Measurements from ENCODE around the gene ALX4. TPM values are rescaled to one million over a fixed set of nuclear protein-coding genes. Genes with fewer than 3 reads are reported as not detected.

ALX4 gene
- total RNA-seq, 1 donor from 2014 or later: not detected

- Mint-ChIP-seq H3K27me3 (ENCODE audit: unreplicated experiment) (peaks cover 11% of the 10 kb centered on the region), H3K4me3 (ENCODE audit: unreplicated experiment) (no peak overlapping the region), H3K27ac (ENCODE audit: unreplicated experiment) (no peak overlapping the region), H3K36me3 (ENCODE audit: low read depth, unreplicated experiment) (no peaks in the 10 kb centered on the region), H3K9me3 (ENCODE audit: unreplicated experiment) (no peaks in the 10 kb centered on the region), H3K4me1 (ENCODE audit: unreplicated experiment) (no peaks in the 10 kb centered on the region)
- DNase-seq (ENCODE audit: low spot score): no peak
- TF ChIP-seq CTCF (IDR thresholded peaks at IDR 0.05; ENCODE audit: unreplicated experiment): no peak
These were observed 17.8 kb upstream of the ALX4 start for GRCh38 chr11:44327730-44328129.

- no peaks in the 10 kb centered on the region for H3K36me3 Mint-ChIP-seq (ENCODE audit: low read depth, unreplicated experiment)
- no peak overlapping the region for H3K27ac Mint-ChIP-seq (ENCODE audit: unreplicated experiment)
- peaks cover 4% of the 10 kb centered on the region for H3K4me1 Mint-ChIP-seq (ENCODE audit: unreplicated experiment)
- H3K27me3 Mint-ChIP-seq (ENCODE audit: unreplicated experiment): peaks cover 11% of the 10 kb centered on the region
- no peak overlapping the region for H3K4me3 Mint-ChIP-seq (ENCODE audit: unreplicated experiment)
- H3K9me3 Mint-ChIP-seq (ENCODE audit: unreplicated experiment): no peaks in the 10 kb centered on the region
- no peak for TF ChIP-seq CTCF (IDR thresholded peaks at IDR 0.05; ENCODE audit: unreplicated experiment)
- DNase-seq (ENCODE audit: low spot score): no peak
These were observed 16.9 kb upstream of the ALX4 start for GRCh38 chr11:44326615-44327475.

- H3K4me1 Mint-ChIP-seq (ENCODE audit: unreplicated experiment): peaks cover 15% of the 10 kb centered on the region
- H3K27me3 Mint-ChIP-seq (ENCODE audit: unreplicated experiment): peaks cover 17% of the 10 kb centered on the region
- H3K4me3 Mint-ChIP-seq (ENCODE audit: unreplicated experiment): no peak overlapping the region
- TF ChIP-seq CTCF (IDR thresholded peaks at IDR 0.05; ENCODE audit: unreplicated experiment): no peak
- H3K9me3 Mint-ChIP-seq (ENCODE audit: unreplicated experiment): no peaks in the 10 kb centered on the region
- H3K36me3 Mint-ChIP-seq (ENCODE audit: low read depth, unreplicated experiment): peaks cover under 1% of the 10 kb centered on the region
- no peak for DNase-seq (ENCODE audit: low spot score)
- no peak overlapping the region for H3K27ac Mint-ChIP-seq (ENCODE audit: unreplicated experiment)
These were observed 15.8 kb upstream of the ALX4 start for GRCh38 chr11:44325698-44326097.

GRCh38 chr11:44324749-44325525 lies 15.0 kb upstream of the ALX4 start:
- no peak for DNase-seq (ENCODE audit: low spot score)
- Mint-ChIP-seq H3K9me3 (ENCODE audit: unreplicated experiment) (no peaks in the 10 kb centered on the region), H3K27me3 (ENCODE audit: unreplicated experiment) (peaks cover 25% of the 10 kb centered on the region), H3K27ac (ENCODE audit: unreplicated experiment) (no peak overlapping the region), H3K4me3 (ENCODE audit: unreplicated experiment) (no peak overlapping the region), H3K4me1 (ENCODE audit: unreplicated experiment) (peaks cover 22% of the 10 kb centered on the region), H3K36me3 (ENCODE audit: low read depth, unreplicated experiment) (peaks cover 5% of the 10 kb centered on the region)
- no peak for TF ChIP-seq CTCF (IDR thresholded peaks at IDR 0.05; ENCODE audit: unreplicated experiment)

GRCh38 chr11:44324222-44324621 lies 14.3 kb upstream of the ALX4 start:
- peaks cover 5% of the 10 kb centered on the region for H3K36me3 Mint-ChIP-seq (ENCODE audit: low read depth, unreplicated experiment)

More at GRCh38 chr11:44324222-44324621, 14.3 kb upstream of the ALX4 start:
- TF ChIP-seq CTCF (IDR thresholded peaks at IDR 0.05; ENCODE audit: unreplicated experiment): no peak
- no peak overlapping the region for H3K4me3 Mint-ChIP-seq (ENCODE audit: unreplicated experiment)
- H3K9me3 Mint-ChIP-seq (ENCODE audit: unreplicated experiment): no peaks in the 10 kb centered on the region
- DNase-seq (ENCODE audit: low spot score): no peak
- H3K27me3 Mint-ChIP-seq (ENCODE audit: unreplicated experiment): peaks cover 27% of the 10 kb centered on the region
- no peak overlapping the region for H3K27ac Mint-ChIP-seq (ENCODE audit: unreplicated experiment)
- peaks cover 25% of the 10 kb centered on the region for H3K4me1 Mint-ChIP-seq (ENCODE audit: unreplicated experiment)

Measured in endothelial cell (in vitro differentiated cells).